ENCODE results near the gene IRF4. TPM values are rescaled to one million over a fixed set of nuclear protein-coding genes. Genes with fewer than 3 reads are reported as not detected.

Gene IRF4
- total and polyA plus RNA-seq, 2 donors (not counting 3 experiments of a cell fraction or from before 2014, with no cell fraction given), result not detected

- BruUV-seq (replicated peaks), result no TSS peak
- ChIA-PET CTCF (interaction anchor here (1.4 to 1.6 kb wide), 2 partner anchors 17 to 31 kb away, joined by 3 to 4 read pairs; no protein-coding TSS in a partner anchor), POLR2A (no interaction called here)
- Histone ChIP-seq H3K9ac (replicated peaks; ENCODE audit: extremely low read depth, insufficient read depth, low read length) (no peak overlapping the region), H3K4me3 (replicated peaks in 1 of 3; ENCODE audit: insufficient read depth in 1 of 3, low read depth in 1 of 3, low read length in 3 of 3) (no peak overlapping the region), H2AFZ (ENCODE audit: low read depth, low read length) (no peak overlapping the region), H3K79me2 (ENCODE audit: control insufficient read depth, insufficient read depth, low read length) (no peaks in the 10 kb centered on the region), H3K27me3 (ENCODE audit: control insufficient read depth in 2 of 2, insufficient read depth in 2 of 2, low read length in 2 of 2) (no peaks in the 10 kb centered on the region), H3K9me1 (replicated peaks; ENCODE audit: control insufficient read depth, extremely low read depth, insufficient read depth, low read length) (no peaks in the 10 kb centered on the region), H3K4me2 (ENCODE audit: insufficient read depth, low read length) (no peak overlapping the region), H3K9me3 (replicated peaks; ENCODE audit: control insufficient read depth, insufficient read depth, low read length) (no peaks in the 10 kb centered on the region), H4K20me1 (replicated peaks; ENCODE audit: control insufficient read depth, extremely low read depth, insufficient read depth, low read length) (no peaks in the 10 kb centered on the region), H3K36me3 (ENCODE audit: control insufficient read depth in 2 of 2, extremely low read depth in 1 of 2, insufficient read depth in 2 of 2, low read length in 2 of 2) (no peaks in the 10 kb centered on the region), H3K4me1 (ENCODE audit: control insufficient read depth, extremely low read depth, insufficient read depth, low read length) (no peaks in the 10 kb centered on the region), H3K27ac (ENCODE audit: insufficient read depth, low read depth, low read length) (no peak overlapping the region)
- dilution Hi-C loops (cut with MboI; ENCODE audit: extremely low pct_ligation_motif_present, low sequenced_read_pairs) (no loop called here), intact Hi-C loops (cut with micrococcal nuclease) (no loop called here)
- TF ChIP-seq POLR2AphosphoS5 (IDR thresholded peaks at IDR 0.05; ENCODE audit: insufficient read depth, low read depth, low read length) (no peak), EZH2 (IDR thresholded peaks at IDR 0.05; ENCODE audit: borderline replicate concordance, low read depth, low read length, severe bottlenecking) (no peak), POLR2A (IDR thresholded peaks at IDR 0.05; ENCODE audit: low read depth, low read length) (no peak), MYC (IDR thresholded peaks at IDR 0.05; ENCODE audit: low read depth, low read length) (no peak), FOS (IDR thresholded peaks at IDR 0.05; ENCODE audit: borderline replicate concordance, insufficient read depth, low read length) (no peak), JUN (IDR thresholded peaks at IDR 0.05; ENCODE audit: borderline replicate concordance, insufficient read depth, insufficient read length, low read depth) (no peak), GATA2 (IDR thresholded peaks at IDR 0.05; ENCODE audit: insufficient read depth, insufficient read length, low read depth, low read length) (no peak), CTCF (IDR thresholded peaks at IDR 0.05; ENCODE audit: extremely low read depth in 1 of 2, insufficient read depth in 1 of 2, low read depth in 1 of 2, low read length in 2 of 2) (no peak)
- TF ChIP-seq, protein P1, sequence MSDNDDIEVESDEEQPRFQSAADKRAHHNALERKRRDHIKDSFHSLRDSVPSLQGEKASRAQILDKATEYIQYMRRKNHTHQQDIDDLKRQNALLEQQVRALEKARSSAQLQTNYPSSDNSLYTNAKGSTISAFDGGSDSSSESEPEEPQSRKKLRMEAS (IDR thresholded peaks at IDR 0.05; ENCODE audit: insufficient read depth, insufficient read length), result no peak
- no peak for DNase-seq (ENCODE audit: low read depth, low spot score)
- no peak for FAIRE-seq
Observed at GRCh38 chr6:354631-355280, 36.8 kb upstream of the IRF4 start.
